Raji (cell line): ENCODE results near the gene SCAMP3.

Experiments
- POLR2A ChIP-seq: IDR thresholded peaks from 2 replicates; pipeline ENCODE4 v1.6.1; 2011; ENCODE audit warnings: low read depth, low read length, control low read depth; ENCODE audit not compliant: insufficient read depth

The SCAMP3 gene

GRCh38 chr1:155219592-155220031, 42.5 kb downstream of the SCAMP3 start:
- TF ChIP-seq POLR2A = no peak

GRCh38 chr1:155218854-155219591, 43.1 kb downstream of the SCAMP3 start:
- TF ChIP-seq POLR2A = no peak

- no peak for TF ChIP-seq POLR2A
Observed at GRCh38 chr1:155210314-155211104, 51.7 kb downstream of the SCAMP3 start.

GRCh38 chr1:155209312-155209721, 52.8 kb downstream of the SCAMP3 start:
- no peak for TF ChIP-seq POLR2A

- peak; percentile 68 for TF ChIP-seq POLR2A
Observed at GRCh38 chr1:155208541-155209311, 53.4 kb downstream of the SCAMP3 start, which contains the start of gene MTX1. MTX1 (plus strand) TSS chr1:155208695; CDS start chr1:155208805, 110 bp downstream.

GRCh38 chr1:155207806-155208540, 54.2 kb downstream of the SCAMP3 start, which contains the start of gene THBS3:
THBS3 (minus strand) TSS chr1:155207897; CDS start chr1:155207876, 21 bp downstream.
- TF ChIP-seq POLR2A = no peak

- TF ChIP-seq POLR2A = peak; percentile 38
Observed at GRCh38 chr1:155206891-155207805, 55.0 kb downstream of the SCAMP3 start.
